ENCODE data around the gene ASTN2.
"Not testable (repeated sequence)": the region's sequence is repeated elsewhere in the genome, so short reads cannot be mapped to it uniquely, and the experiment has no call there.

ASTN2 gene

DNA sequence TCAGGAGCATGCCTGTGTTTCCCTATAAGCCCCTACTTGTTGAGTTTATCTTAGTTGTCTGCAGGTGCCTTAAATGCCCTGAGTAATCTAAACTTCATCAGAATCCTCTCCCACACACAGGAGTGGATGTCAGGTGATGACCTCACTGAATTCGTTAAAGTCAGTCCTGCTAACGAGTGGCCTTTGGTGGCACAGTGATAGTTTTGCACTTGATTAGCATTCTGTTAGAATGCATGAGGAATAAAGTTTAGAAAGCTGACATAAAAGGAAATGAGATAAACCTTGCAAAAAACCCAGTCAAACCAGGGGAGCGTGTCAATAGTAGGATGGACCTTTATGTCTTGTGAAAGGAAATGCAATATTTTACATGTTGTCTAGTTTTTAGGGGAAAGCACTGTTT is 723.2 kb downstream of the ASTN2 start:
- DNase-seq (ENCODE audit: low spot score): no peak
- TF ChIP-seq, protein P1, sequence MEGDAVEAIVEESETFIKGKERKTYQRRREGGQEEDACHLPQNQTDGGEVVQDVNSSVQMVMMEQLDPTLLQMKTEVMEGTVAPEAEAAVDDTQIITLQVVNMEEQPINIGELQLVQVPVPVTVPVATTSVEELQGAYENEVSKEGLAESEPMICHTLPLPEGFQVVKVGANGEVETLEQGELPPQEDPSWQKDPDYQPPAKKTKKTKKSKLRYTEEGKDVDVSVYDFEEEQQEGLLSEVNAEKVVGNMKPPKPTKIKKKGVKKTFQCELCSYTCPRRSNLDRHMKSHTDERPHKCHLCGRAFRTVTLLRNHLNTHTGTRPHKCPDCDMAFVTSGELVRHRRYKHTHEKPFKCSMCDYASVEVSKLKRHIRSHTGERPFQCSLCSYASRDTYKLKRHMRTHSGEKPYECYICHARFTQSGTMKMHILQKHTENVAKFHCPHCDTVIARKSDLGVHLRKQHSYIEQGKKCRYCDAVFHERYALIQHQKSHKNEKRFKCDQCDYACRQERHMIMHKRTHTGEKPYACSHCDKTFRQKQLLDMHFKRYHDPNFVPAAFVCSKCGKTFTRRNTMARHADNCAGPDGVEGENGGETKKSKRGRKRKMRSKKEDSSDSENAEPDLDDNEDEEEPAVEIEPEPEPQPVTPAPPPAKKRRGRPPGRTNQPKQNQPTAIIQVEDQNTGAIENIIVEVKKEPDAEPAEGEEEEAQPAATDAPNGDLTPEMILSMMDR (IDR thresholded peaks at IDR 0.05): no peak
- Histone ChIP-seq H3K27ac (no peak overlapping the region), H3K4me3 (no peak overlapping the region)

DNA sequence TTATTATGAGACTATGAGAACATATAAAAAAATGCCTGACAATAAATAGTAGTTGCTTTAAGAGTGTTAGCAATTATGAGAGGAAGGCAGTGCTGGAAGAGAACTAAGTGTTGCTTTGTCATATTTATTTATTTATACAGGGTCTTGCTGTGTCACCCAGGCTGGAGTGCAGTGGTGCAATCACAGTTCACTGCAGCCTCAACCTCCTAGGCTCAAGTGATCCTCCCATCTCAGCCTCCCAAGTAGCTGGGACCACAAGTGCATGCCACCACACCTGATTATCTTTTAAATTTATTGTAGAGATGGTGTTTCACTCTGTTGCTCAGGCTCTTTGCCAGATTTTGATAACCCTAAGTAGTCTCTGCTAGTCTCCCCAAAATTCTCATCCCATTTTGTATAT is 724.1 kb downstream of the ASTN2 start:
- not testable (repeated sequence) for DNase-seq (ENCODE audit: low spot score); H3K4me3 ChIP-seq; H3K27ac ChIP-seq

DNA sequence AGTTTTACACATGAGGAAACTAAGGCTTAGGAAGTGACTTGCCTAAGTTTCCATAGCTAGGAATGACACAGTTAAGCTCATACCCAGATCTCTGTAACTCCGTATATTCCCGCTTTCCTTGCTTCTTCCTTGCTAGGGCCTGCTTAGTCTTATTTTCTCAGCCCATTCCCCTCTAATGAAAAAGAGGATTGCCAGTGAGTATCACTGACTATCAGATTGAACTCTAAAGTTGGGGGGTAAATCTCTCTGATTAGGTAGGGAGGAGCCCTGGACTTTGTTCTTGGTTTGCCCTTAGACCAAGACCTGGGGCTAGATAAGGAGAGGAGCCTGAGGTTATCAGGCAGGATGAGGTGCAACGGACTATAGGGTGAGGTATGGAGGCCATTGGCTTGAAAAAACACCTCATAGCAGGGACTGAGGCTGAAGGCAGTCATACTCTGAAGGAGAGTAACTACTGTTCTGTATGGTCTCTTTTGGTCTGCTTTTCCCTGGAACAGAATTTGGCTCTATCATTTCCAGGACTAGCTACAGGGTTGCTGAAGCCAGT is 725.3 kb downstream of the ASTN2 start:
- TF ChIP-seq, protein P1 (IDR thresholded peaks at IDR 0.05): no peak
- H3K4me3 ChIP-seq: peak overlapping the region; percentile 97
- DNase-seq (ENCODE audit: low spot score): no peak
- no peak overlapping the region for H3K27ac ChIP-seq

DNA sequence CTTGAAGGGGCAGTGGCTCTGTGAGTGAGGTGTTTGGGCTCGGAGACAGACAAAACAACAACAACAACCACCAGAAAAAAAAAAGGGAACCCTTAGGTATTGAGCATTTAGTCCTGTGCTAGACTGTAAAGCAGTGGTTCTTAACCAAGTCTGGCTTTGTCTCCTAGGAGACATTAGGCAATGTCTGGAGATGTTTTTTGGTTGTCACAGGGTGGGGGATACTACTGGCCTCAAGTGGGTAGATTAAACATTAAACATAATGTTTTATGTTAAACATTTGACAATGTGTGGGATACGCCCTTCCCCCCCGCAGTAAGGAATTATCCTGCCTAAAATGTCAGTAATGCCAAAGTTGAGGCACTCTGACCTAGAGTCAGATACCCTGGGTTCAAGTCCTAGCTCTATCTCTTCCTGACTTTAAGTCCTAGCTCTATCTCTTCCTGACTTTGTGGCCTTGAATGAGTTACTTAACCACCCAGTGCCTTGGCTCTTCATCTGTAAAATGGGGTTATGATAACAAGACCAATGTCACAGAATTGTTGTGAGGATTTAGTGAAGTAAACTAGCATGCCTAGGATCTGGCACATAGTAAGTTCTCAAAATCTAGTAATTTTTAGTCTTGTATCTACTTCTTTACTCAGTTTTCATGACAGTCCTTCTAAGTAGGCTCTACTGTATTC is 725.9 kb downstream of the ASTN2 start:
- TF ChIP-seq, protein P1 (IDR thresholded peaks at IDR 0.05): no peak
- no peak for DNase-seq (ENCODE audit: low spot score)
- Histone ChIP-seq H3K4me3 (peak overlapping the region; percentile 97), H3K27ac (no peak overlapping the region)

DNA sequence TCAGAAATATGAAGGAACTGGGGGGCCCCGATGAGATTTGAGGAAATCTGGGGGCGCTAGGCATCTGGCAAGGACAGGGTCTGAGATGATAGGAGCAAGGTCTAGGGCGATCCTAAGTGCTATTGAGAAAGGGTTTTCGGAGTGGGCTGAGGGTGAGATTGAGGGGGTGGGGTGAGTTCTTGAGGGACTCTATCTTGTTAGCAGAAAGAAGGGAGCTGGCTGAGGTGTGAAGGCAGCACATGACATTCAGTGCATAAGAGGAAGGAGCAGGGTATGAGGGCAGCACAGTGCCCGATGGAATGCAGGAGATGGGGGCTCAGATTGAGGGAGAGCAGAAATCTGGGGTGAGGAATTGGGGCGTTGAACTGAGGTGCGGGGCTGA is 727.1 kb downstream of the ASTN2 start:
- TF ChIP-seq, protein P1 (IDR thresholded peaks at IDR 0.05): no peak
- H3K4me3 ChIP-seq: peak overlapping the region; percentile 97
- peak overlapping the region; percentile 71 to 91 for H3K27ac ChIP-seq
- DNase-seq (ENCODE audit: low spot score): no peak

DNA sequence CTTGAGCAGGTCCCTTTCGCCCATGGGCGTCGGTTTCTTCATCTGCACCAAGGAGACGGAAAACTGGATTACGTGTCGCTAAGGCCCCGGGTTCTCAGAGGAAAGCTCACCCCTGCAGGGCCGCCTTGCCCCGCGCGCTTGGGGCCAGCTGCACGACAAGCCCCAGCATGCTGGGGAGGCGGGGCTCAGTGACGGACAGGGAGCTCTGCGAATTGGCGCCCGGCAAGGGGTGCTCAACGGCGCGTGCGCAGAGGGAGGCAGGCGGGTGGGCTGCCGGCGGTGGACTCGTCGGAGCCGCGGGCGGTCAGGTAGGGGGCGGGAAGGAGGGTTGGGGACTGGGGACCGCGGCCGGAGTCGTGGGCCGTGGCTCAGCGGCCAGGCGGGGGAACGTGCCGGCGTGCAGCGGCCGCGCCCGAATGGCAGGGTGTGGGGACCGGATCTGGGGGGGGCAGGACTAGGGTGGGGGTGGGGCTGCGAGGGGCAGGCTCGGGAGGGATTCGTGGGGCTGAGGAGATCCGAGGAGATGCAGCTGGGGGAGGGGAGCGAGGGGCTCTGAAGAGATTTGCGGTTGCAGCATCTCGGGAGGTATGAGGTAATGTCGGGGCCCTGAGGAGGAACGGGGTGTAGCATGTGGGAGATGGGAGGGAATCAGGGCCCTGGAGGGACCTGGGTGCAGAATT is 727.6 kb downstream of the ASTN2 start, which contains the start of gene TRIM32:
TRIM32 (plus strand) TSS at position 232 of the 680 bp plus-strand sequence. CDS start 10,438 bp downstream, outside the sequence.
- TF ChIP-seq, protein P1 (IDR thresholded peaks at IDR 0.05): no peak
- DNase-seq (ENCODE audit: low spot score): peak; percentile 91
- Histone ChIP-seq H3K4me3 (peak within 1 kb of the TSS; percentile 97), H3K27ac (peak within 1 kb of the TSS; percentile 71 to 91)

DNA sequence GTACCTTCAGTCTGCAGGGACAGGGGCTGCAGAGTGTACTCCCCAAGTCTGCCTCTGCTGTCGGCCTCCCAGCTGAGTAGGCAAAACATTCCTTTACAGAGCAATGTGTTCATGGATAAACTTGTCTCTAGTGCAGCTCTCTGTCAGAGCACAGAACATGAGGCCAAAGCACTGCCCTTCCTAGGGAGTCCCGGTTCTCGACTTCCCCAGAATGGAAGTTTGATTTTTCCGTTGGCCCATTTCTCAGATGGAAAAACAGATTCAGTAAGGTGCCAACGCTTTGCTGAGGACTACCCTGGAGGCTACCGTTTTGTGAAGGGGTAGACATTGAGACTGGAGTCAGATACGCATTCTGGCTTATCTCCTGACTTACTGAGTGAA is 728.2 kb downstream of the ASTN2 start:
- Histone ChIP-seq H3K27ac (peak overlapping the region; percentile 71 to 91), H3K4me3 (peak overlapping the region; percentile 97)
- TF ChIP-seq, protein P1 (IDR thresholded peaks at IDR 0.05): no peak
- DNase-seq (ENCODE audit: low spot score): no peak
